Heart left ventricle (tissue), 13 donors: ENCODE results near the gene TRAIP.

Experiments
- POLR2A ChIP-seq, 2 donors: fragments of 450-650 bp; IDR thresholded peaks; one replicate each; pipeline ENCODE4 v1.6.1; 2017; ENCODE audit warnings: antibody characterized with exemption in 2 of 2, mild to moderate bottlenecking in 2 of 2, moderate library complexity in 2 of 2
- TF ChIP-seq, protein P1 (sequence below), 12 donors: fragments of 200-600 bp; sonication (generic) in 4 of 12; IDR thresholded peaks; one replicate each; pipeline versions ENCODE4 v1.5.0 to v1.8.0; 2018 to 2022; ENCODE audit warnings: antibody characterized with exemption in 12 of 12, mild to moderate bottlenecking in 5 of 12
- donor health status: ischemic (EF 13 %, LVEDD 7.1; RV severe dilation, severe dysfunction).
- donor health status: DM: no; HTN: yes; CAD: no.
- donor health status: DM: no; HTN: no; CAD: no.
- donor health status: ischemic (EF 25% LVEDD 6.9; RV normal size, moderate dysfunction).
- donor health status: ischemic (EF 25% LVEDD 5.7; RV mildly dilated, moderate dysfunction).
- donor health status: ischemic (EF 35%, LVEDD 5.7; RV mildly dilated, moderate dysfunction).
- donor health status: nonischemic (EF 11% LVEDD 7.7; RV severe dilation, severe dysfunction).
- donor health status: DM: yes; HTN: yes; CAD: no.
- donor health status: PGD.
- donor health status: ischemic (EF 29% LVEDD 5.4; RV normal size, mild dysfunction).
- donor health status: nonischemic (EF 23%, LVEDD 6.1; RV moderate dilation, normal function).

- TF ChIP-seq, protein P1, sequence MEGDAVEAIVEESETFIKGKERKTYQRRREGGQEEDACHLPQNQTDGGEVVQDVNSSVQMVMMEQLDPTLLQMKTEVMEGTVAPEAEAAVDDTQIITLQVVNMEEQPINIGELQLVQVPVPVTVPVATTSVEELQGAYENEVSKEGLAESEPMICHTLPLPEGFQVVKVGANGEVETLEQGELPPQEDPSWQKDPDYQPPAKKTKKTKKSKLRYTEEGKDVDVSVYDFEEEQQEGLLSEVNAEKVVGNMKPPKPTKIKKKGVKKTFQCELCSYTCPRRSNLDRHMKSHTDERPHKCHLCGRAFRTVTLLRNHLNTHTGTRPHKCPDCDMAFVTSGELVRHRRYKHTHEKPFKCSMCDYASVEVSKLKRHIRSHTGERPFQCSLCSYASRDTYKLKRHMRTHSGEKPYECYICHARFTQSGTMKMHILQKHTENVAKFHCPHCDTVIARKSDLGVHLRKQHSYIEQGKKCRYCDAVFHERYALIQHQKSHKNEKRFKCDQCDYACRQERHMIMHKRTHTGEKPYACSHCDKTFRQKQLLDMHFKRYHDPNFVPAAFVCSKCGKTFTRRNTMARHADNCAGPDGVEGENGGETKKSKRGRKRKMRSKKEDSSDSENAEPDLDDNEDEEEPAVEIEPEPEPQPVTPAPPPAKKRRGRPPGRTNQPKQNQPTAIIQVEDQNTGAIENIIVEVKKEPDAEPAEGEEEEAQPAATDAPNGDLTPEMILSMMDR (IDR thresholded peaks at IDR 0.05) = no peak
- no peak for TF ChIP-seq POLR2A (IDR thresholded peaks at IDR 0.05)
These were observed 45.3 kb upstream of the TRAIP start for GRCh38 chr3:49901366-49902339.
